ENCODE data around the gene RBBP8NL.

GRCh38 chr20:62457831-62458230, 30.5 kb upstream of the RBBP8NL start:
- TF ChIP-seq CBX5 (IDR thresholded peaks at IDR 0.05; ENCODE audit: borderline replicate concordance, low read depth) (no peak), SFPQ (IDR thresholded peaks at IDR 0.05; ENCODE audit: low read depth, low read length) (no peak), ZNF3 (CRISPR knock-in tag; IDR thresholded peaks at IDR 0.05) (no peak), CTCF (IDR thresholded peaks at IDR 0.05 in 2 of 3, conservative IDR thresholded peaks at IDR 0.05 in 1 of 3; ENCODE audit: insufficient read depth in 2 of 3, low read depth in 1 of 3, low read length in 3 of 3) (no peak), SRSF7 (optimal IDR thresholded peaks at IDR 0.05; ENCODE audit: low read depth, low read length) (no peak), ZEB2 (IDR thresholded peaks at IDR 0.05) (no peak), GTF2A2 (tag; IDR thresholded peaks at IDR 0.05) (no peak), ZNF584 (CRISPR knock-in tag; IDR thresholded peaks at IDR 0.05; ENCODE audit: low read depth) (no peak), PATZ1 (CRISPR knock-in tag; IDR thresholded peaks at IDR 0.05; ENCODE audit: borderline replicate concordance) (no peak), SAP30 (IDR thresholded peaks at IDR 0.05; ENCODE audit: borderline replicate concordance, insufficient read depth, low read depth, low read length, poor library complexity, severe bottlenecking) (no peak)

Data from K562 (cell line).